ENCODE measurements around the gene NXPH3. TPM values are rescaled to one million over a fixed set of nuclear protein-coding genes. Genes with fewer than 3 reads are reported as not detected.
A peak's percentile ranks its signal among the peaks of the same experiment; 100 is the strongest.

The NXPH3 gene
- total and polyA plus RNA-seq, 2 donors (not counting 1 experiment from before 2014, with no cell fraction given) = not detected

- ChIA-PET POLR2A (no interaction called here), CTCF (interaction anchor here (0.7 kb wide), 1 partner anchor 20 kb away, joined by 3 read pairs; no protein-coding TSS in a partner anchor)
- Mint-ChIP-seq H3K4me1 (peaks cover 16% of the 10 kb centered on the region), H3K27ac (no peak overlapping the region), H3K4me3 (peak overlapping the region; percentile 56), H3K27me3 (peaks cover 32% of the 10 kb centered on the region), H3K9me3 (ENCODE audit: insufficient read depth) (no peaks in the 10 kb centered on the region)
- TF ChIP-seq EZH2 (IDR thresholded peaks at IDR 0.05; ENCODE audit: borderline replicate concordance, insufficient read depth, low read depth, low read length, poor library complexity, severe bottlenecking) = no peak
- TF ChIP-seq CTCF (IDR thresholded peaks at IDR 0.05) = no peak
- Histone ChIP-seq H3K36me3 (replicated peaks in 1 of 2; ENCODE audit: control extremely low read depth in 1 of 2, control insufficient read depth in 1 of 2, extremely low read depth in 1 of 2, insufficient read depth in 2 of 2, low read length in 1 of 2) (no peaks in the 10 kb centered on the region), H3K27me3 (replicated peaks in 1 of 4; ENCODE audit: control extremely low read depth in 1 of 4, control insufficient read depth in 3 of 4, insufficient read depth in 4 of 4, low read length in 3 of 4) (peaks cover 0 to 48% (median 23%) of the 10 kb centered on the region in 4 experiments), H3K4me2 (replicated peaks; ENCODE audit: low read depth, low read length, poor library complexity, severe bottlenecking) (no peak overlapping the region), H3K79me2 (ENCODE audit: control insufficient read depth, insufficient read depth, low read length) (no peaks in the 10 kb centered on the region), H3K27ac (ENCODE audit: low read length in 2 of 2) (no peak overlapping the region), H4K20me1 (ENCODE audit: control insufficient read depth, insufficient read depth, low read length, poor library complexity, severe bottlenecking) (no peaks in the 10 kb centered on the region), H3K4me3 (ENCODE audit: control extremely low read depth in 1 of 5, extremely low read depth in 1 of 5, insufficient read depth in 1 of 5, low read depth in 2 of 5, low read length in 4 of 5) (no peak overlapping the region), H2AFZ (ENCODE audit: insufficient read depth, low read depth, low read length, poor library complexity, severe bottlenecking) (no peak overlapping the region), H3K9me3 (ENCODE audit: control extremely low read depth in 1 of 3, control insufficient read depth in 2 of 3, insufficient read depth in 1 of 3, low read length in 2 of 3) (peaks cover 0 to 9% (median 0%) of the 10 kb centered on the region in 3 donors), H3K4me1 (ENCODE audit: control insufficient read depth in 2 of 2, insufficient read depth in 2 of 2, low read length in 2 of 2) (peaks cover 18 to 21% of the 10 kb centered on the region in 2 donors), H3K9ac (ENCODE audit: low read length) (no peak overlapping the region)
- ATAC-seq (ENCODE audit: low read depth) (no peak), DNase-seq (no peak)
- intact Hi-C loops (cut with micrococcal nuclease) = no loop called here
- 56% methylated on average over 2 of the region's 4 CpGs for WGBS (ENCODE audit: insufficient coverage)
These were observed 2.3 kb downstream of the NXPH3 start for GRCh38 chr17:49577963-49578362.

- H3K27me3 ChIP-seq (replicated peaks in 1 of 4; ENCODE audit: control extremely low read depth in 1 of 4, control insufficient read depth in 3 of 4, insufficient read depth in 4 of 4, low read length in 3 of 4) = peaks cover 0 to 44% (median 23%) of the 10 kb centered on the region in 4 experiments
- H3K9me3 ChIP-seq (ENCODE audit: control extremely low read depth in 1 of 3, control insufficient read depth in 2 of 3, insufficient read depth in 1 of 3, low read length in 2 of 3) = peaks cover 0 to 9% (median 0%) of the 10 kb centered on the region in 3 donors
- H3K9ac ChIP-seq (ENCODE audit: low read length) = no peak overlapping the region
- POLR2A ChIA-PET = no interaction called here
- intact Hi-C loops (cut with micrococcal nuclease) = no loop called here
- 87% methylated on average over 12 of the region's 13 CpGs for WGBS (ENCODE audit: insufficient coverage)
- CTCF ChIA-PET = interaction anchor here (0.7 kb wide), 1 partner anchor 21 kb away, joined by 3 read pairs; no protein-coding TSS in a partner anchor
- no peak overlapping the region for H3K27ac ChIP-seq (ENCODE audit: low read length in 2 of 2)
- H3K79me2 ChIP-seq (ENCODE audit: control insufficient read depth, insufficient read depth, low read length) = no peaks in the 10 kb centered on the region
- Mint-ChIP-seq H3K4me3 (no peak overlapping the region), H3K4me1 (peaks cover 16% of the 10 kb centered on the region), H3K27ac (no peak overlapping the region), H3K9me3 (ENCODE audit: insufficient read depth) (no peaks in the 10 kb centered on the region), H3K27me3 (peaks cover 28% of the 10 kb centered on the region)
- ATAC-seq (ENCODE audit: low read depth) (no peak), DNase-seq (no peak)
- no peaks in the 10 kb centered on the region for H3K36me3 ChIP-seq (replicated peaks in 1 of 2; ENCODE audit: control extremely low read depth in 1 of 2, control insufficient read depth in 1 of 2, extremely low read depth in 1 of 2, insufficient read depth in 2 of 2, low read length in 1 of 2)
- H2AFZ ChIP-seq (ENCODE audit: insufficient read depth, low read depth, low read length, poor library complexity, severe bottlenecking) = no peak overlapping the region
- no peak overlapping the region for H3K4me3 ChIP-seq (ENCODE audit: control extremely low read depth in 1 of 5, extremely low read depth in 1 of 5, insufficient read depth in 1 of 5, low read depth in 2 of 5, low read length in 4 of 5)
- H3K4me1 ChIP-seq (ENCODE audit: control insufficient read depth in 2 of 2, insufficient read depth in 2 of 2, low read length in 2 of 2) = peaks cover 18 to 21% of the 10 kb centered on the region in 2 donors
- TF ChIP-seq CTCF (IDR thresholded peaks at IDR 0.05) = no peak
- no peaks in the 10 kb centered on the region for H4K20me1 ChIP-seq (ENCODE audit: control insufficient read depth, insufficient read depth, low read length, poor library complexity, severe bottlenecking)
- no peak overlapping the region for H3K4me2 ChIP-seq (replicated peaks; ENCODE audit: low read depth, low read length, poor library complexity, severe bottlenecking)
These were observed 2.7 kb downstream of the NXPH3 start for GRCh38 chr17:49578414-49578813.

Measured in B cell (primary cell).